Central memory CD4-positive, alpha-beta T cell (primary cell): ENCODE measurements around the gene CTNNA2.

Experiments
- DNase-seq: peaks from one replicate; pipeline ENCODE4 v3.0.0; 2022

Gene CTNNA2

GRCh38 chr2:80519121-80519643, 1006.3 kb downstream of the CTNNA2 start:
- DNase-seq, result no peak

- DNase-seq, result no peak
These were observed 1006.9 kb downstream of the CTNNA2 start for GRCh38 chr2:80519699-80520291.

- DNase-seq, result no peak
These were observed 1012.3 kb downstream of the CTNNA2 start for GRCh38 chr2:80525152-80525551.

- DNase-seq, result no peak
These were observed 1014.3 kb downstream of the CTNNA2 start for GRCh38 chr2:80527119-80527518.

GRCh38 chr2:80529466-80530165, 1016.8 kb downstream of the CTNNA2 start:
- no peak for DNase-seq

GRCh38 chr2:80530442-80531064, 1017.7 kb downstream of the CTNNA2 start:
- DNase-seq, result no peak

- no peak for DNase-seq
These were observed 1018.5 kb downstream of the CTNNA2 start for GRCh38 chr2:80531319-80531718.

- no peak for DNase-seq
These were observed 1032.8 kb downstream of the CTNNA2 start for GRCh38 chr2:80545420-80546210.

- DNase-seq, result no peak
These were observed 1033.9 kb downstream of the CTNNA2 start for GRCh38 chr2:80546766-80547165.

GRCh38 chr2:80547344-80547743, 1034.5 kb downstream of the CTNNA2 start:
- no peak for DNase-seq

- DNase-seq, result no peak
These were observed 1035.6 kb downstream of the CTNNA2 start for GRCh38 chr2:80548469-80548868.

- no peak for DNase-seq
These were observed 1037.0 kb downstream of the CTNNA2 start for GRCh38 chr2:80549901-80550300.

- no peak for DNase-seq
These were observed 1047.5 kb downstream of the CTNNA2 start for GRCh38 chr2:80560326-80560725.

- DNase-seq, result no peak
These were observed 1055.2 kb downstream of the CTNNA2 start for GRCh38 chr2:80568011-80568410.

- no peak for DNase-seq
These were observed 1060.3 kb downstream of the CTNNA2 start for GRCh38 chr2:80573167-80573566.

- DNase-seq, result no peak
These were observed 1061.1 kb downstream of the CTNNA2 start for GRCh38 chr2:80573950-80574349.

- DNase-seq, result no peak
These were observed 1066.9 kb downstream of the CTNNA2 start for GRCh38 chr2:80579756-80580155.

- no peak for DNase-seq
These were observed 1078.4 kb downstream of the CTNNA2 start for GRCh38 chr2:80591233-80591632.

- DNase-seq, result no peak
These were observed 1079.3 kb downstream of the CTNNA2 start for GRCh38 chr2:80592106-80592505.

- no peak for DNase-seq
These were observed 1097.3 kb downstream of the CTNNA2 start for GRCh38 chr2:80610108-80610507.

GRCh38 chr2:80621656-80622055, 1108.8 kb downstream of the CTNNA2 start:
- DNase-seq, result no peak

GRCh38 chr2:80624062-80624461, 1111.2 kb downstream of the CTNNA2 start:
- no peak for DNase-seq

GRCh38 chr2:80634590-80634989, 1121.7 kb downstream of the CTNNA2 start:
- DNase-seq, result no peak
